NT2/D1 (cell line): ENCODE results near the gene CIDEC.

Experiments used
- YY1 ChIP-seq: IDR thresholded peaks from 2 replicates; pipeline ENCODE4 v1.6.1; 2011; ENCODE audit not compliant: insufficient read length, insufficient read depth
- ZNF274 ChIP-seq: IDR thresholded peaks from 2 replicates; pipeline ENCODE4 v1.6.1; 2011; ENCODE audit warnings: mild to moderate bottlenecking, low read depth, low read length

GRCh38 chr3:9861626-9862130, 18.4 kb downstream of the CIDEC start:
- TF ChIP-seq ZNF274 (no peak), YY1 (no peak)
